Epithelial cell of proximal tubule (primary cell): Measurements from ENCODE around the gene TRABD2B. TPM values are rescaled to one million over a fixed set of nuclear protein-coding genes. Genes with fewer than 3 reads are reported as not detected.

Experiments
- DNase-seq: peaks from one replicate; pipeline ENCODE4 v3.0.0-alpha.2; 2011; ENCODE audit warnings: low read depth
- H3K4me3 ChIP-seq: 2 replicates; pipeline ENCODE4 v1.5.1; 2011; ENCODE audit warnings: low read depth, mild to moderate bottlenecking, low read length
- CTCF ChIP-seq: conservative IDR thresholded peaks from 2 replicates; pipeline ENCODE4 v1.5.1; 2012; ENCODE audit warnings: low read depth, mild to moderate bottlenecking, low read length
- total RNA-seq: library from RNA; depleted of rRNA; stranded (reverse); fragments of >200 nt; gene quantifications from 2 replicates; pipeline ENCODE4 v1.2.3, GENCODE V29; 2015

The TRABD2B gene
- total RNA-seq, 1 donor from 2014 or later: 0.46 TPM

GRCh38 chr1:47978486-47978885 lies 18.7 kb downstream of the TRABD2B start:
- no peak overlapping the region for H3K4me3 ChIP-seq
- no peak for TF ChIP-seq CTCF
- DNase-seq: no peak

GRCh38 chr1:47976728-47977127 lies 20.5 kb downstream of the TRABD2B start:
- no peak overlapping the region for H3K4me3 ChIP-seq
- no peak for DNase-seq
- no peak for TF ChIP-seq CTCF

GRCh38 chr1:47976267-47976666 lies 20.9 kb downstream of the TRABD2B start:
- no peak overlapping the region for H3K4me3 ChIP-seq
- no peak for TF ChIP-seq CTCF
- DNase-seq: no peak

GRCh38 chr1:47975302-47975921 lies 21.8 kb downstream of the TRABD2B start:
- no peak for TF ChIP-seq CTCF
- no peak for DNase-seq
- H3K4me3 ChIP-seq: no peak overlapping the region

GRCh38 chr1:47972864-47973432 lies 24.2 kb downstream of the TRABD2B start:
- peak; percentile 57 for TF ChIP-seq CTCF
- no peak overlapping the region for H3K4me3 ChIP-seq
- no peak for DNase-seq

GRCh38 chr1:47971385-47972160 lies 25.6 kb downstream of the TRABD2B start:
- TF ChIP-seq CTCF: no peak

GRCh38 chr1:47970882-47971281 lies 26.3 kb downstream of the TRABD2B start:
- H3K4me3 ChIP-seq: no peak overlapping the region
- no peak for DNase-seq
- no peak for TF ChIP-seq CTCF

More at GRCh38 chr1:47971385-47972160, 25.6 kb downstream of the TRABD2B start:
- no peak overlapping the region for H3K4me3 ChIP-seq
- no peak for DNase-seq
